ENCODE measurements around the gene ARL6IP5.

DNA sequence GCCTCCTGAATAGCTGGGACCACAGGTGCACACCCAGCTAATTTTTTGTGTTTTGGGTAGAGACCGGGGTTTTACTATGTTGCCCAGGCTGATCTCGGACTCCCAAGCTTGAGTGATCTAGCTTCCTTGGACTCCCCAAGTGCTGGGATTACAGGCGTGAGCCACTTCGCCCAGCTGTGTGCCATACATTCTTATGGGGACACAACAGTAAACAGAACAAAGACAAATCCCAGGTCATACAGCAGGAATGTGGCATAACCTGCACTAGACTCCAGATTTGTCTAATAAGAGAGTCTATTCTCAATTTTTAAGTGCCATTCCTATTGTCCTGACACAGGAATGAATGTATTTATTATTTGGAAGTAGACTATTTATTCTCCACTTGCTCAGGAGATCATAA, 17.6 kb downstream of the ARL6IP5 start:
- TF ChIP-seq, protein P1, sequence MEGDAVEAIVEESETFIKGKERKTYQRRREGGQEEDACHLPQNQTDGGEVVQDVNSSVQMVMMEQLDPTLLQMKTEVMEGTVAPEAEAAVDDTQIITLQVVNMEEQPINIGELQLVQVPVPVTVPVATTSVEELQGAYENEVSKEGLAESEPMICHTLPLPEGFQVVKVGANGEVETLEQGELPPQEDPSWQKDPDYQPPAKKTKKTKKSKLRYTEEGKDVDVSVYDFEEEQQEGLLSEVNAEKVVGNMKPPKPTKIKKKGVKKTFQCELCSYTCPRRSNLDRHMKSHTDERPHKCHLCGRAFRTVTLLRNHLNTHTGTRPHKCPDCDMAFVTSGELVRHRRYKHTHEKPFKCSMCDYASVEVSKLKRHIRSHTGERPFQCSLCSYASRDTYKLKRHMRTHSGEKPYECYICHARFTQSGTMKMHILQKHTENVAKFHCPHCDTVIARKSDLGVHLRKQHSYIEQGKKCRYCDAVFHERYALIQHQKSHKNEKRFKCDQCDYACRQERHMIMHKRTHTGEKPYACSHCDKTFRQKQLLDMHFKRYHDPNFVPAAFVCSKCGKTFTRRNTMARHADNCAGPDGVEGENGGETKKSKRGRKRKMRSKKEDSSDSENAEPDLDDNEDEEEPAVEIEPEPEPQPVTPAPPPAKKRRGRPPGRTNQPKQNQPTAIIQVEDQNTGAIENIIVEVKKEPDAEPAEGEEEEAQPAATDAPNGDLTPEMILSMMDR (IDR thresholded peaks at IDR 0.05; ENCODE audit: low read depth, low read length, missing input control) = no peak
- TF ChIP-seq ATF3 (IDR thresholded peaks at IDR 0.05) (no peak), JUND (IDR thresholded peaks at IDR 0.05) (no peak), YY1 (IDR thresholded peaks at IDR 0.05) (no peak), RAD21 (IDR thresholded peaks at IDR 0.05) (no peak), TAF1 (conservative IDR thresholded peaks at IDR 0.05) (no peak), REST (IDR thresholded peaks at IDR 0.05) (no peak), ZBTB33 (IDR thresholded peaks at IDR 0.05) (no peak)
- TF ChIP-seq, protein P2, sequence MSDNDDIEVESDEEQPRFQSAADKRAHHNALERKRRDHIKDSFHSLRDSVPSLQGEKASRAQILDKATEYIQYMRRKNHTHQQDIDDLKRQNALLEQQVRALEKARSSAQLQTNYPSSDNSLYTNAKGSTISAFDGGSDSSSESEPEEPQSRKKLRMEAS (IDR thresholded peaks at IDR 0.05) = no peak
